Esophagus squamous epithelium (tissue), 5 donors: ENCODE results near the gene SYNM. TPM values are rescaled to one million over a fixed set of nuclear protein-coding genes. Genes with fewer than 3 reads are reported as not detected.
A peak's percentile ranks its signal among the peaks of the same experiment; 100 is the strongest.

ENCODE experiments used
- DNase-seq: peaks from one replicate; lab custom pipeline; 2025; lab: John Stamatoyannopoulos, UW
- H3K27ac ChIP-seq, 4 donors: fragments of 200-600 bp; sonication (generic); one replicate each; pipeline ENCODE4 v1.5.1; 2016 to 2019; ENCODE audit warnings: mild to moderate bottlenecking in 1 of 4
- H3K27me3 ChIP-seq, 4 donors: fragments of 200-600 bp; sonication (generic); 1 replicate in 3 of 4; 2 replicates in 1 of 4; pipeline versions ENCODE4 v1.5.1 to v1.6.0; 2017 to 2021; ENCODE audit warnings: antibody characterized with exemption in 1 of 4
- H3K36me3 ChIP-seq, 3 donors: fragments of 200-600 bp; sonication (generic); one replicate each; pipeline ENCODE4 v1.5.1; 2016 to 2019
- H3K4me1 ChIP-seq, 3 donors: fragments of 200-600 bp; sonication (generic); one replicate each; pipeline ENCODE4 v1.5.1; 2017 to 2019
- H3K4me3 ChIP-seq, 4 donors: fragments of 200-600 bp; sonication (generic); 1 replicate in 3 of 4; 2 replicates in 1 of 4; pipeline ENCODE4 v1.5.1; 2016 to 2019; ENCODE audit warnings: mild to moderate bottlenecking in 2 of 4, moderate library complexity in 1 of 4
- H3K9me3 ChIP-seq, 3 donors: fragments of 200-600 bp; sonication (generic); one replicate each; pipeline ENCODE4 v1.5.1; 2016 to 2019
- CTCF ChIP-seq, 6 experiments: fragments of 450-650 bp in 4 of 6; fragments of 200-600 bp in 2 of 6; sonication (generic) in 2 of 6; IDR thresholded peaks; one replicate each; pipeline ENCODE4 v1.5.1; 2016 to 2019; ENCODE audit warnings: antibody characterized with exemption in 6 of 6, mild to moderate bottlenecking in 4 of 6, moderate library complexity in 4 of 6
- POLR2A ChIP-seq, 4 donors: fragments of 450-650 bp; IDR thresholded peaks; one replicate each; pipeline ENCODE4 v1.6.1; 2017; ENCODE audit warnings: antibody characterized with exemption in 4 of 4, mild to moderate bottlenecking in 4 of 4, moderate library complexity in 3 of 4
- WGBS, 2 donors: methylation state at CpG; one replicate each; pipeline ENCODE4 v1.1.5; 2018; 5-methylcytosine and 5-hydroxymethylcytosine counted together
- intact Hi-C: fragments of 100-400 bp; cut with DNase I; formaldehyde crosslinking; loops from one replicate; pipeline ENCODE4 v1.15.0; 2022
- total RNA-seq, 4 donors: library from RNA; depleted of rRNA; stranded (reverse); fragments of >200 nt; gene quantifications; one replicate each; pipeline ENCODE4 v1.1.0, GENCODE V29; 2016
- donor health status: DM: yes; HTN: yes; CAD: no.

The SYNM gene
- total RNA-seq, 4 donors from 2014 or later: 18.1 to 262 (median 42.0) TPM

- 88 to 91% methylated on average over 5 of the region's 5 CpGs for WGBS, 2 donors
- no peak for TF ChIP-seq POLR2A (IDR thresholded peaks at IDR 0.05)
- Histone ChIP-seq H3K27ac (peak overlapping the region; percentile 73 to 92 (median 88)), H3K36me3 (peaks cover 0 to 89% (median 7%) of the 10 kb centered on the region in 3 donors), H3K4me1 (peaks cover 0 to 10% (median 7%) of the 10 kb centered on the region in 3 donors), H3K9me3 (no peaks in the 10 kb centered on the region), H3K4me3 (no peak overlapping the region), H3K27me3 (no peaks in the 10 kb centered on the region)
- intact Hi-C loops: no loop called here
- DNase-seq: no peak
Measured at GRCh38 chr15:99168601-99169580, 64.0 kb downstream of the SYNM start.

- 73 to 79% methylated on average over 6 of the region's 10 CpGs for WGBS, 2 donors
- no peak overlapping the region for H3K4me3 ChIP-seq
- H3K4me1 ChIP-seq: peaks cover 0 to 12% (median 7%) of the 10 kb centered on the region in 3 donors
- TF ChIP-seq CTCF (IDR thresholded peaks at IDR 0.05) (no peak), POLR2A (IDR thresholded peaks at IDR 0.05) (no peak)
- H3K9me3 ChIP-seq: no peaks in the 10 kb centered on the region
- DNase-seq: no peak
- peak overlapping the region; percentile 73 to 92 (median 88) for H3K27ac ChIP-seq
- intact Hi-C loops: no loop called here
- no peaks in the 10 kb centered on the region for H3K27me3 ChIP-seq
- H3K36me3 ChIP-seq: peaks cover 0 to 89% (median 7%) of the 10 kb centered on the region in 3 donors
Measured at GRCh38 chr15:99169769-99170311, 65.0 kb downstream of the SYNM start.

- no peak overlapping the region for H3K4me3 ChIP-seq
- peak overlapping the region; percentile 56 to 90 (median 88) for H3K27ac ChIP-seq
- intact Hi-C loops: no loop called here
- 51 to 76% methylated on average over 3 to 7 of the region's 7 CpGs for WGBS, 2 donors
- peak in 1 of 6 experiments; percentile 6 for TF ChIP-seq CTCF (IDR thresholded peaks at IDR 0.05)
- TF ChIP-seq POLR2A (IDR thresholded peaks at IDR 0.05): no peak
- peaks cover 0 to 92% (median 7%) of the 10 kb centered on the region in 3 donors for H3K36me3 ChIP-seq
- DNase-seq: no peak
- H3K4me1 ChIP-seq: peaks cover 0 to 19% (median 7%) of the 10 kb centered on the region in 3 donors
- H3K9me3 ChIP-seq: no peaks in the 10 kb centered on the region
- no peaks in the 10 kb centered on the region for H3K27me3 ChIP-seq
Measured at GRCh38 chr15:99170476-99171065, 65.7 kb downstream of the SYNM start.

- peaks cover 0 to 19% (median 7%) of the 10 kb centered on the region in 3 donors for H3K4me1 ChIP-seq
- DNase-seq: no peak
- no peaks in the 10 kb centered on the region for H3K9me3 ChIP-seq
- TF ChIP-seq CTCF (IDR thresholded peaks at IDR 0.05) (no peak), POLR2A (IDR thresholded peaks at IDR 0.05) (no peak)
- no peaks in the 10 kb centered on the region for H3K27me3 ChIP-seq
- 84 to 90% methylated on average over 4 of the region's 4 CpGs for WGBS, 2 donors
- H3K27ac ChIP-seq: peak overlapping the region in 3 of 4 donors; percentile 87 to 90 (median 88)
- intact Hi-C loops: no loop called here
- peaks cover 0 to 79% (median 7%) of the 10 kb centered on the region in 3 donors for H3K36me3 ChIP-seq
- no peak overlapping the region for H3K4me3 ChIP-seq
Measured at GRCh38 chr15:99172171-99172570, 67.3 kb downstream of the SYNM start.

GRCh38 chr15:99172989-99173388 lies 68.1 kb downstream of the SYNM start:
- Histone ChIP-seq H3K4me1 (peaks cover 0 to 28% (median 7%) of the 10 kb centered on the region in 3 donors), H3K27me3 (no peaks in the 10 kb centered on the region), H3K4me3 (no peak overlapping the region), H3K36me3 (peaks cover 0 to 71% (median 7%) of the 10 kb centered on the region in 3 donors), H3K27ac (peak overlapping the region in 3 of 4 donors; percentile 87 to 90 (median 88)), H3K9me3 (no peaks in the 10 kb centered on the region)
- WGBS, 2 donors: 77 to 96% methylated on average over 3 of the region's 3 CpGs
- intact Hi-C loops: no loop called here
- TF ChIP-seq CTCF (IDR thresholded peaks at IDR 0.05): no peak
- TF ChIP-seq POLR2A (IDR thresholded peaks at IDR 0.05): no peak
- no peak for DNase-seq
